ENCODE results near the gene ADCY2.

The ADCY2 gene

GRCh38 chr5:7546555-7546954 lies 150.6 kb downstream of the ADCY2 start (continued):
- TF ChIP-seq GLI4 (tag by site-specific recombination; IDR thresholded peaks at IDR 0.05) = no peak
- no peak for TF ChIP-seq ZNF701 (tag by site-specific recombination; IDR thresholded peaks at IDR 0.05)
- no peak for TF ChIP-seq ZNF830 (tag by site-specific recombination; IDR thresholded peaks at IDR 0.05; ENCODE audit: low read depth)
- TF ChIP-seq ZBTB44 (tag by site-specific recombination; IDR thresholded peaks at IDR 0.05) = no peak
- TF ChIP-seq ZNF645 (tag by site-specific recombination; IDR thresholded peaks at IDR 0.05) = no peak
- no peak for TF ChIP-seq ZNF37A (tag by site-specific recombination; IDR thresholded peaks at IDR 0.05)

GRCh38 chr5:7548596-7548995 lies 152.7 kb downstream of the ADCY2 start:
- H3K4me1 ChIP-seq (ENCODE audit: control insufficient read depth, insufficient read depth, low read length) = no peaks in the 10 kb centered on the region
- no peak overlapping the region for H3K4me3 ChIP-seq (ENCODE audit: low read depth, low read length)
- POLR2A ChIA-PET = interaction anchor here (1.0 kb wide), 1 partner anchor 54 kb away, joined by 3 read pairs; no protein-coding TSS in a partner anchor
- H3K9me3 ChIP-seq (ENCODE audit: control insufficient read depth, insufficient read depth, low read depth, low read length) = no peaks in the 10 kb centered on the region
- H3K36me3 ChIP-seq (ENCODE audit: control insufficient read depth in 2 of 2, insufficient read depth in 1 of 2, low read length in 2 of 2) = no peaks in the 10 kb centered on the region
- H3K27ac ChIP-seq (ENCODE audit: extremely low read depth, low read depth, low read length) = no peak overlapping the region
- no peak for TF ChIP-seq ZNF624 (tag by site-specific recombination; IDR thresholded peaks at IDR 0.05)
- CTCF ChIA-PET = no interaction called here

GRCh38 chr5:7565559-7565958 lies 169.6 kb downstream of the ADCY2 start:
- Histone ChIP-seq H3K27ac (ENCODE audit: extremely low read depth, low read depth, low read length) (no peak overlapping the region), H3K36me3 (ENCODE audit: control insufficient read depth in 2 of 2, insufficient read depth in 1 of 2, low read length in 2 of 2) (no peaks in the 10 kb centered on the region), H3K9me3 (ENCODE audit: control insufficient read depth, insufficient read depth, low read depth, low read length) (no peaks in the 10 kb centered on the region), H3K4me3 (ENCODE audit: low read depth, low read length) (no peak overlapping the region), H3K4me1 (ENCODE audit: control insufficient read depth, insufficient read depth, low read length) (no peaks in the 10 kb centered on the region)
- ChIA-PET CTCF (interaction anchor here (0.6 to 1.5 kb wide), 4 partner anchors 28 to 356 kb away, joined by 3 read pairs; no protein-coding TSS in a partner anchor), POLR2A (no interaction called here)
- TF ChIP-seq ZNF416 (tag by site-specific recombination; IDR thresholded peaks at IDR 0.05) (no peak), ZBTB11 (tag by site-specific recombination; conservative IDR thresholded peaks at IDR 0.05; ENCODE audit: low read depth) (no peak), ZFP41 (tag by site-specific recombination; IDR thresholded peaks at IDR 0.05; ENCODE audit: borderline replicate concordance) (no peak), SP2 (tag by site-specific recombination; IDR thresholded peaks at IDR 0.05) (no peak), ZNF677 (tag by site-specific recombination; IDR thresholded peaks at IDR 0.05) (no peak), ZBTB10 (tag by site-specific recombination; IDR thresholded peaks at IDR 0.05) (no peak), EGR2 (tag by site-specific recombination; IDR thresholded peaks at IDR 0.05; ENCODE audit: low read depth) (no peak), ZNF26 (tag by site-specific recombination; IDR thresholded peaks at IDR 0.05) (no peak), SP7 (tag by site-specific recombination; IDR thresholded peaks at IDR 0.05) (no peak), ZNF138 (tag by site-specific recombination; IDR thresholded peaks at IDR 0.05; ENCODE audit: borderline replicate concordance) (no peak), IKZF3 (tag by site-specific recombination; IDR thresholded peaks at IDR 0.05) (no peak), PRDM4 (tag by site-specific recombination; IDR thresholded peaks at IDR 0.05) (no peak), ZNF114 (tag by site-specific recombination; IDR thresholded peaks at IDR 0.05) (no peak)

All from HEK293 (cell line).